ENCODE measurements around the gene PDSS2.

DNA sequence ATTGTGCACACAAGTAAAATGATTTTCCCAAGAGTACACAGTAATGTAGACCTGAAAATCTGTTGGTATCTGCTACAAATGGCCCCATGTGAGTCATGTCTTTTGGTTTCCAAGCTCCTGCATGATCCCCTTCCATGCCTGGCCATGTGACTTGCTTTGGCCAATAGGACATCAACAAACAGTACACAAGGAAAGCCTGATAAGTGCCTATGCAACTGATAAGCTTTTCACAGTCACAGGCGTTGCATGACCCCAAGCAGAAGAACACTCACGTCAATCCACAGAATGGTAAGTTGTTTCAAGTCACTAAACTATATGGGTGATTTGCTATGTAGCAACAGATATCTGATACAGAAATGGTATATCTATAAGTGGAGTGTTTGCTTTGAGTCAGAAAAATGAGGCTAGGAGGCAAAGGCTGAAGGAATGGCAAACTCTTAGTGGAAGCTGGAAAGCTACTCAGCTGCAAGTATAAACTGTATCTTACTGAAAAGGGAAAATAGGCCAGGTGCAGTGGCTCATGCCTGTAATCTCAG lies 184.0 kb downstream of the PDSS2 start:
- TF ChIP-seq, protein P1, sequence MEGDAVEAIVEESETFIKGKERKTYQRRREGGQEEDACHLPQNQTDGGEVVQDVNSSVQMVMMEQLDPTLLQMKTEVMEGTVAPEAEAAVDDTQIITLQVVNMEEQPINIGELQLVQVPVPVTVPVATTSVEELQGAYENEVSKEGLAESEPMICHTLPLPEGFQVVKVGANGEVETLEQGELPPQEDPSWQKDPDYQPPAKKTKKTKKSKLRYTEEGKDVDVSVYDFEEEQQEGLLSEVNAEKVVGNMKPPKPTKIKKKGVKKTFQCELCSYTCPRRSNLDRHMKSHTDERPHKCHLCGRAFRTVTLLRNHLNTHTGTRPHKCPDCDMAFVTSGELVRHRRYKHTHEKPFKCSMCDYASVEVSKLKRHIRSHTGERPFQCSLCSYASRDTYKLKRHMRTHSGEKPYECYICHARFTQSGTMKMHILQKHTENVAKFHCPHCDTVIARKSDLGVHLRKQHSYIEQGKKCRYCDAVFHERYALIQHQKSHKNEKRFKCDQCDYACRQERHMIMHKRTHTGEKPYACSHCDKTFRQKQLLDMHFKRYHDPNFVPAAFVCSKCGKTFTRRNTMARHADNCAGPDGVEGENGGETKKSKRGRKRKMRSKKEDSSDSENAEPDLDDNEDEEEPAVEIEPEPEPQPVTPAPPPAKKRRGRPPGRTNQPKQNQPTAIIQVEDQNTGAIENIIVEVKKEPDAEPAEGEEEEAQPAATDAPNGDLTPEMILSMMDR (conservative IDR thresholded peaks at IDR 0.05; ENCODE audit: low read depth, low read length): no peak
- TF ChIP-seq EZH2 (IDR thresholded peaks at IDR 0.05; ENCODE audit: borderline replicate concordance, low read depth, low read length, poor library complexity, severe bottlenecking): no peak
